HG02588 (cell line): Measurements from ENCODE around the gene ROR1.

ENCODE experiments used
- ATAC-seq: cut with Tn5 transposase; IDR thresholded peaks from one replicate; pipeline ENCODE4 v1.9.1; 2021; ENCODE audit warnings: mild to moderate bottlenecking, moderate library complexity; ENCODE audit not compliant: unreplicated experiment

ROR1 gene

DNA sequence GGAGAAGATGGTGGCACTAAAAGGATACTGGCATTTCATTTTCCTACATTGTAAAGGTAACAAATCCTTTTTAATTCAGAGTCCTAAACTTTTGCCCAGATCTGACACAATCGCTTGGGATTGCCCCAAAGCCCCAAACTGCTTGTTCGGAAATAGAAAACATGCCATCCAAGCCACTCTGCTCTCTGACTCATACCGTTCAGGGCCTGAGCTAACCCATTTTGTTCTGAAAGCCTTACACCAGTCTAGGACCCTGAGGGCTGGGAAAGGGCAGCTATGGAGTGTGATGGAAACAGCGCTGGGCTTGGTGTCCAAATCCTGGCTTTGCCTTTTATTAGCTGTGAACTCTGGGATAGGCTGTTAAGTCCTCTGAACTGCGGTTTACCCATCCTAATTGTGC lies 270.2 kb downstream of the ROR1 start:
- no peak for ATAC-seq

GRCh38 chr1:64046243-64046642 lies 272.4 kb downstream of the ROR1 start:
- ATAC-seq = no peak

DNA sequence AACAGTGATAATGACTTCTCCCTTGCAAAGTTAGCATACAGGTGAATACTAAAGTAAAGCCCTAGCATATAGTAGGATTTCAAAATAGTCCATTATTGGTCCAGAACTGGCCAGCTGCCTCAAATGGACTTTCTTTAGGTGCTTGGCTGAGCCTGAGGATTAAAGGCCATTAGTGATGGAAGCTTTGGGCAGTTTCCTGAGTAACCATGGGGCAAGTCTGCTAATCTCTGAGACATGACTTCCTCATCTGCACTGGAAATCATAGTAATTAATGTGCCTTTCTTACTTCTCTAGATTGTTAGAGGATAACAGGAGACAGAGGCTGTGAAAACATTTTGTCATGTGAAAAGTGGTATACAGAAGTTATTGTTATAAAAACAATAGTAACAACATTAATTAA lies 273.1 kb downstream of the ROR1 start:
- ATAC-seq = no peak

- no peak for ATAC-seq
Measured at GRCh38 chr1:64047549-64047996, 273.8 kb downstream of the ROR1 start.

DNA sequence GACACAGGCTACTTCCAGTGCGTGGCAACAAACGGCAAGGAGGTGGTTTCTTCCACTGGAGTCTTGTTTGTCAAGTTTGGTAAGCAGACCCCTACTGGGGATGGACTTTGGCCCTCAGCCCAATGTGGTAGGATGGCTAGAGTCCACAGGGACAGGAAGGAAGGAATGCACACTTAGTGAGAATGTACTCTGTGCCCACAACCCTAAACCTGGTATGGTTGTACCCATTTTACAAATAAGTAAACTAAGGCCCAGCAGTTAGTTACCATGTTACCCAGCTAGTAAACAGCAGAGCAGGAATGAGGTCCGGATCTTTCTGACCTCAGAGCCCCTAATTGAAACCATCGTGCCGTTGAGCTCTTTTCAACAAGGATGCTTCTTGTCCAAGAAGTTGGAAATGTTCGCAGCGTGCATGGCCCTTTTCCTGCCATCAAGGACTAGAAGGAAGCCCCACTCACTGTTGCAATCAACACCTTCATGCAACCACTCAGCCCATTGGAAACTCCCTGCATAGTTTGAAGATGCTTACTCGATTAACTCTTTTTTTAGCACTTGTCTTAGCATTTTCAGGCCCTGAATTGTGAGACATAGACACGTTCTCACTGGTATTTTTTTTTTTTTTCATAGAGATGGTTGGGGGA lies 276.2 kb downstream of the ROR1 start:
- no peak for ATAC-seq

DNA sequence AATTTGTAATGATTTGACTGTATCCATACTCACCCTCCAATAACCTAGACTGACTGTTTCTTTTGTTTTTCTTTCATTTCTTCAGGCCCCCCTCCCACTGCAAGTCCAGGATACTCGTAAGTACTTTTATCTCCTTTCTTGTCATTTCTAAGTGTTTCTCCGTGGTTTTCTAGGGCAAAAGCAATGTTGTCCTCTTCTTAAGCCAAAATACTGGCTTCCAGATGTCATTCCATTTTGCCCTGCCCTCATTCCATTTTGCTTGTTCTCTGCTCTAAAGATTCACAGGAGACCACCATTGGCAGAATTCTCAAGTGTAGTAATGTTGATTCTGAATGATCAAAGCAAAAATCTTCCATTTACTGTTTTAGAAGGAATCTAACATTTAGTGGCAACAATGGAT lies 276.8 kb downstream of the ROR1 start:
- ATAC-seq = no peak

DNA sequence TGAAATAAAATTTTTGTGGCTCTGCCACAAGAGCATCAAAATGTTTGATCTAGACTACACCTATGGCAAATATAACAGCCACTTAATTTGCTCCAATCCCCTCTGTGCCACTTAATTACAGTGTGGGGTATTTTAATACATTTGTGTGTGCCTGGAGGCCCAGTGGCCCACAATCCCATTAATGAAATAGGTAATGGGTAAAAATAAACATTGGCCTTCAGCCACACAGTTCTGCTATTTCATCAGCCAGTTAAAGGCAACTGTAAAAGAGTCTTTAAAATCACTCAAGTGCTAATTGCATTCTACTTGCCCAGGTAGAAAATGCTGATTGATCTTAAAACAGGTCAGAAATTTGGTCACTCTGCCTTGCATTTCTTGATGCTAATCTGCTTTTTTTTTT lies 278.0 kb downstream of the ROR1 start:
- no peak for ATAC-seq

DNA sequence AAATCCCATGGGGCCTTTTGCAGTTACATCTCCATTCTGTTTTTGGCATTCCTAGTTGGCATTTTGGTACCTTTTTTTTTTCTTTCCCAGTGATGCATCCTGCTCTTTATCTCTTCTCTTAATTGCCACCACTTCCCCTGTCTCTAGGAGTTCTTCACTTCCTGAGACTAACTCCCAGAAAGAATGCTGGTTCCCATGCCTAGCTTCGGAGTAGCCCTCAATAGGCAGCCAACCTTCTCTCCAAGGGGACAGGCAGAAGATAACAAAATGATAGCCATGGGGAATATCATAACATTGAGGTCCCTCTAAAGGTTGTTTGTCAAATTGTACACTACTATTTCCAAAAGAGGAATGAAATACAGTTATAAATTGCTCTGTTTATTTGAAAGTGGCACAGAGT lies 279.0 kb downstream of the ROR1 start:
- ATAC-seq = no peak

DNA sequence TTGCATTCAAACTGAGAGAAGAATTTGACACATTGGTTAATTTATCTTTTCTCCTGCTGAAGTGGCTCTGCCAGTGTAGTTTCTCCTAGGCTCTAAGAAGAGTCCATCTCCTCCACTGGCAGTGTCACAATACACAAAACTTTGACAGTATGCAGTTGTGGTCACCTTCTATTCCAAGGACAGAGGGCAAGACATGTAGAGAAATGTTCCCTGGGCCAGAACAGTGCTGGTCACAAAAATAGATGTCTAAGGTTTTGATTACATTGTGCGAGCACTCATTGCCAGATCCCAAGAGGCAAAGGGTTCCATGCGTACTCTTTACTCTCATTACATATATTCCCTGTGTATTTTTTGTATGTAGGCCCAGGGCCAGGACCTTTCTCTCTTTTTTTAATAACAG lies 281.5 kb downstream of the ROR1 start:
- ATAC-seq = no peak

GRCh38 chr1:64059556-64059955 lies 285.7 kb downstream of the ROR1 start:
- no peak for ATAC-seq

GRCh38 chr1:64060611-64061302 lies 286.9 kb downstream of the ROR1 start:
- no peak for ATAC-seq

GRCh38 chr1:64061430-64062104 lies 287.8 kb downstream of the ROR1 start:
- no peak for ATAC-seq

DNA sequence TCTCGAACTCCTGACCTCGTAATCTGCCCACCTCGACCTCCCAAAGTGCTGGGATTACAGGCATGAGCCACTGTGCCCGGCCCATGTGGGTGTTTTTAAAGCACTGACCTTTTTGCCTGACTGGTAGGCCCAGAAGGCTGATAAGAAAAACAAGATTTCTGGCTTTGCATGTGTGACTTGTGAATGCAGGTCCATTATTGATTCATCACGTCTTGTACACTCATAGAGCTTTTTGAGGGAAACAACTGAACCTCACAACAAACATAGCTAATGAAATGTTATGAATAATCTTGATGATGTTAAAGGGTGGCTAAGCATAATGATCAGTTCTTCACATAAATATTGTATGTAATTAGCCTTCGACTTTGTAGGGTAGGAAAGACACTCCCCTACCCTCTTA lies 288.7 kb downstream of the ROR1 start:
- ATAC-seq = no peak

- ATAC-seq = no peak
Measured at GRCh38 chr1:64062941-64063581, 289.2 kb downstream of the ROR1 start.

DNA sequence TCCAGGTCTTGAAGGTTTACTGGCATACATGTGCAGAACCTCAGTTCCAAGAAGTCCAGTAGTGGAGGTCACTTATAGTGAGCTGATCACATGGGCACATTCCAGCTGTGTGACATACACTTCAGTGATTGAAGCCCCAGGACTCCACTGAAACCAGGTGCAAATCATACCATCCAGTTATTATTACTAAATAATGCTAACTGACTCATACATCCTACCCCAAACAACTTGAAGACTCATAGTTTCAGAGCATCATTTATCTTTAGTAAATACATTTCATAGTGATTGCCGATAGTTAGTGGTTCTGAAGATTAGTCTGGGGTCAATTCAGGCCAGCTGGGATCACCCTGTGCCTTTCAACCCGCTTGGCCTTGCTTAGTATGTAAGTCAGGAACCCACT lies 291.8 kb downstream of the ROR1 start:
- no peak for ATAC-seq

GRCh38 chr1:64072089-64072793 lies 298.4 kb downstream of the ROR1 start:
- no peak for ATAC-seq

GRCh38 chr1:64073705-64074104 lies 299.9 kb downstream of the ROR1 start:
- ATAC-seq = no peak

- no peak for ATAC-seq
Measured at GRCh38 chr1:64074767-64075166, 300.9 kb downstream of the ROR1 start.

GRCh38 chr1:64077281-64077940 lies 303.6 kb downstream of the ROR1 start:
- ATAC-seq = no peak

DNA sequence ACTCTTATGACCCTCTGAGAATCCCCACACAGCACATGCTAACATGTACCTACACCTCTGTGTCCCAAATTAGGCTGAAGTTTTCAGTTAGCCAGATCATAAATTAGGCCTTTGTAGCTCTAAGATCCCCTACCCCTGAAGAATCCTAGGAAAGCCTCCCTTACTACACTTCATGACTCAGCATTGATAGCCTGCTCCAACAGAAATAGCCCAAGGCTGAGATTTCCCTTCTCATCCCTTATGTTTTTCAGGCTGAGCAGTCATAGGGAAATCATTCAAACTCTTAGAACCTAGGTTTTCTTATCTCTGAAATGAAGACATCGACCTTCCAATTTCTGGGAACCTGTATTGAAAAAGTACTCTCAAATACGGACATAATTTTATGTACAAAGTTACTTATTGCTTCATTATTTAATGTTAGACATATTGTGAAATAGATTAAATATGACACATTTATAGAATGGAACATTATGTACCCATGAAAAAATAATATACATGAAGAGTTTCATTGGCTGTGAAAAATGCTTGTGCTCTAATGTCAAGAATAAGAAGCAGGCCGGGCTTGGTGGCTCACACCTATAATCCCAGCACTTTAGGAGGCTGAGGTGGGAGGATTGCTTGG lies 307.2 kb downstream of the ROR1 start:
- ATAC-seq = no peak
